ENCODE results near the gene SETD5. TPM values are rescaled to one million over a fixed set of nuclear protein-coding genes. Genes with fewer than 3 reads are reported as not detected.

SETD5 gene
- total and polyA plus RNA-seq, 2 donors (not counting 3 experiments of a cell fraction or from before 2014, with no cell fraction given): 48.2 to 149 TPM

- H3K79me2 ChIP-seq (ENCODE audit: control insufficient read depth, insufficient read depth, low read length): no peaks in the 10 kb centered on the region
- TF ChIP-seq FOS (IDR thresholded peaks at IDR 0.05; ENCODE audit: borderline replicate concordance, insufficient read depth, low read length): no peak
- TF ChIP-seq POLR2A (IDR thresholded peaks at IDR 0.05; ENCODE audit: low read depth, low read length): no peak
- no peak for TF ChIP-seq JUN (IDR thresholded peaks at IDR 0.05; ENCODE audit: borderline replicate concordance, insufficient read depth, insufficient read length, low read depth)
- no peaks in the 10 kb centered on the region for H4K20me1 ChIP-seq (replicated peaks; ENCODE audit: control insufficient read depth, extremely low read depth, insufficient read depth, low read length)
- dilution Hi-C loops (cut with MboI; ENCODE audit: extremely low pct_ligation_motif_present, low sequenced_read_pairs): no loop called here
- intact Hi-C loops (cut with micrococcal nuclease): no loop called here
- no peak for FAIRE-seq
- BruUV-seq (replicated peaks): no TSS peak
- no peak overlapping the region for H3K4me2 ChIP-seq (ENCODE audit: insufficient read depth, low read length)
- ChIA-PET POLR2A (no interaction called here), CTCF (interaction anchor here (0.7 to 1.5 kb wide), 2 partner anchors 15 to 132 kb away, joined by 3 read pairs; no protein-coding TSS in a partner anchor)
- H3K4me3 ChIP-seq (replicated peaks in 1 of 3; ENCODE audit: insufficient read depth in 1 of 3, low read depth in 1 of 3, low read length in 3 of 3): no peak overlapping the region
- no peaks in the 10 kb centered on the region for H3K9me3 ChIP-seq (replicated peaks; ENCODE audit: control insufficient read depth, insufficient read depth, low read length)
- H3K27me3 ChIP-seq (ENCODE audit: control insufficient read depth in 2 of 2, insufficient read depth in 2 of 2, low read length in 2 of 2): no peaks in the 10 kb centered on the region
- no peak overlapping the region for H3K9ac ChIP-seq (replicated peaks; ENCODE audit: extremely low read depth, insufficient read depth, low read length)
- H3K27ac ChIP-seq (ENCODE audit: insufficient read depth, low read depth, low read length): no peak overlapping the region
- no peak for DNase-seq (ENCODE audit: low read depth, low spot score)
- H3K4me1 ChIP-seq (ENCODE audit: control insufficient read depth, extremely low read depth, insufficient read depth, low read length): no peaks in the 10 kb centered on the region
- H2AFZ ChIP-seq (ENCODE audit: low read depth, low read length): no peak overlapping the region
- no peaks in the 10 kb centered on the region for H3K9me1 ChIP-seq (replicated peaks; ENCODE audit: control insufficient read depth, extremely low read depth, insufficient read depth, low read length)
- peaks cover 0 to 7% of the 10 kb centered on the region in 2 experiments for H3K36me3 ChIP-seq (ENCODE audit: control insufficient read depth in 2 of 2, extremely low read depth in 1 of 2, insufficient read depth in 2 of 2, low read length in 2 of 2)
Observed at GRCh38 chr3:9485248-9485647, 87.8 kb downstream of the SETD5 start.

- FAIRE-seq (no peak), DNase-seq (ENCODE audit: low read depth, low spot score) (no peak)
- H3K27ac ChIP-seq (ENCODE audit: insufficient read depth, low read depth, low read length): no peak overlapping the region
- no peaks in the 10 kb centered on the region for H3K9me3 ChIP-seq (replicated peaks; ENCODE audit: control insufficient read depth, insufficient read depth, low read length)
- no peaks in the 10 kb centered on the region for H3K27me3 ChIP-seq (ENCODE audit: control insufficient read depth in 2 of 2, insufficient read depth in 2 of 2, low read length in 2 of 2)
- intact Hi-C loops (cut with micrococcal nuclease): no loop called here
- H2AFZ ChIP-seq (ENCODE audit: low read depth, low read length): no peak overlapping the region
- H3K36me3 ChIP-seq (ENCODE audit: control insufficient read depth in 2 of 2, extremely low read depth in 1 of 2, insufficient read depth in 2 of 2, low read length in 2 of 2): no peaks in the 10 kb centered on the region
- H4K20me1 ChIP-seq (replicated peaks; ENCODE audit: control insufficient read depth, extremely low read depth, insufficient read depth, low read length): no peaks in the 10 kb centered on the region
- no peaks in the 10 kb centered on the region for H3K79me2 ChIP-seq (ENCODE audit: control insufficient read depth, insufficient read depth, low read length)
- H3K4me2 ChIP-seq (ENCODE audit: insufficient read depth, low read length): no peak overlapping the region
- no peaks in the 10 kb centered on the region for H3K9me1 ChIP-seq (replicated peaks; ENCODE audit: control insufficient read depth, extremely low read depth, insufficient read depth, low read length)
- H3K4me1 ChIP-seq (ENCODE audit: control insufficient read depth, extremely low read depth, insufficient read depth, low read length): no peaks in the 10 kb centered on the region
- no TSS peak for BruUV-seq (replicated peaks)
- POLR2A ChIA-PET: interaction anchor here (0.6 kb wide), 1 partner anchor 128 kb away, joined by 3 read pairs; no protein-coding TSS in a partner anchor
- CTCF ChIA-PET: interaction anchor here (2.1 to 3.5 kb wide), 2 partner anchors 9 to 13 kb away, joined by 14 to 24 read pairs; no protein-coding TSS in a partner anchor
- H3K4me3 ChIP-seq (replicated peaks in 1 of 3; ENCODE audit: insufficient read depth in 1 of 3, low read depth in 1 of 3, low read length in 3 of 3): no peak overlapping the region
- no peak for TF ChIP-seq GATA2 (IDR thresholded peaks at IDR 0.05; ENCODE audit: insufficient read depth, insufficient read length, low read depth, low read length)
- TF ChIP-seq POLR2AphosphoS5 (IDR thresholded peaks at IDR 0.05; ENCODE audit: insufficient read depth, low read depth, low read length): no peak
- no peak for TF ChIP-seq FOS (IDR thresholded peaks at IDR 0.05; ENCODE audit: borderline replicate concordance, insufficient read depth, low read length)
- TF ChIP-seq MAX (IDR thresholded peaks at IDR 0.05; ENCODE audit: insufficient read depth, insufficient read length): no peak
- no peak for TF ChIP-seq EZH2 (IDR thresholded peaks at IDR 0.05; ENCODE audit: borderline replicate concordance, low read depth, low read length, severe bottlenecking)
- no peak for TF ChIP-seq CTCF (IDR thresholded peaks at IDR 0.05; ENCODE audit: extremely low read depth in 1 of 2, insufficient read depth in 1 of 2, low read depth in 1 of 2, low read length in 2 of 2)
- no peak for TF ChIP-seq JUN (IDR thresholded peaks at IDR 0.05; ENCODE audit: borderline replicate concordance, insufficient read depth, insufficient read length, low read depth)
- TF ChIP-seq MYC (IDR thresholded peaks at IDR 0.05; ENCODE audit: low read depth, low read length): no peak
- TF ChIP-seq POLR2A (IDR thresholded peaks at IDR 0.05; ENCODE audit: low read depth, low read length): no peak
- H3K9ac ChIP-seq (replicated peaks; ENCODE audit: extremely low read depth, insufficient read depth, low read length): no peak overlapping the region
- dilution Hi-C loops (cut with MboI; ENCODE audit: extremely low pct_ligation_motif_present, low sequenced_read_pairs): no loop called here
Observed at GRCh38 chr3:9491506-9491905, 94.1 kb downstream of the SETD5 start.

Measured in endothelial cell of umbilical vein (primary cell).